Measurements from ENCODE around the gene RTN3.

RTN3 gene

GRCh38 chr11:63738720-63739360 lies 57.5 kb downstream of the RTN3 start:
- peak in 1 of 2 donors; percentile 31 for DNase-seq (ENCODE audit: low read depth in 2 of 2)

DNA sequence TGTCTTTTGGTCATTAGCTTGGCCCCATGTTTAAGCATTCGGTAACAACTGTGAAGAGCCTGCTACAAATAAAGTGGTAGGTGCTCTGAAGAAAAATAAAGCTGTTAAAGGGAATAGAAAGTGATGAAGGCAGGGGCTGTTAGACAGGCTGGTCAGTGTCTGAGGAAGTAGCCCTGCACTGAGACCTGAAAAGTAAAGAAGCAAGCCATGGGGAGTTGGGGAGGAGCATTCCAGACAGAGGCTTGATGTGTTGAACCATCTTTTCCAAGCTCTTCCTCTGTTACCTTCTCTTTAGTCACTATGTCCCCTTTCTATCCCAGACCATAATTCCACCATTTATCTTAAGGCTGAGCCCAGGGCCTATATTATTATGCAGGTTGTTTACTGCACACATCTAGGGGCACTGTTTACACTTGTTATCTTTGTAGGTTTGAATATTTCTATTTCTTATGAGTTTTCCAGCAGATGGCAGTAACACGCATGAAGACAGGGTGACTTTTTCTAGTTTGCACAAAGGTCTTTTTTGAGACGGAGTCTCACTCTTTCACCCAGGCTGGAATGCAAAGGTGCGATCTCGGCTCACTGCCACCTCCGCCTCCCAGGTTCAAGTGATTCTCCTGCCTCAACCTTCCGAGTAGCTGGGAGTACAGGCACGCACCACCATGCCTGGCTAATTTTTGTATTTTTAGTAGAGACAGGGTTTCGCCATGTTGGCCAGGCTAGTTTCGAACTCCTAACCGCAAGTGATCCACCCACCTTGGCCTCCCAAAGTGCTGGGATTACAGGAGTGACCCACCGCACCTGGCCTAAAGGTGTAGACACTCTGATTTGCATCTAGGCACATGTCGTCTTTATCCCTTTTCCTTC lies 64.2 kb downstream of the RTN3 start:
- DNase-seq (ENCODE audit: low read depth in 2 of 2): no peak

GRCh38 chr11:63747011-63747410 lies 65.7 kb downstream of the RTN3 start:
- DNase-seq (ENCODE audit: low read depth in 2 of 2): no peak

DNA sequence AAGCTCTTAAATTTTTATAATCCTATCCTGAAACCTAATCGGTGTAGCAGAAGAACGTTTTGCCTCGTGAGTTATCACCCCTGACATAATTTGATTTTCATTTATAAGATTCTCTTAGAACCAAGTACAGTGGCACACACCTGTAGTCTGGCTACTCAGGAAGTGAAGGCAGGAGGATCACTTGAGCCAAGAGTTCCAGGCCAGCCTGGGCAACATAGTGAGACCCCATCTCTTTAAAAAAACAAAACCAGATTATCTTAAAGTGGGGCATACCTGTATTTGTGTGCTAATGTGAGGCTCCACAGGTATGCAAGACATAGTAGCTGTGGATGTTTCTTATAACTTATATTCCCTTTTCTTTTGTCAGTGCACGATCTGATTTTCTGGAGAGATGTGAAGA lies 68.3 kb downstream of the RTN3 start:
- no peak for DNase-seq (ENCODE audit: low read depth in 2 of 2)

DNA sequence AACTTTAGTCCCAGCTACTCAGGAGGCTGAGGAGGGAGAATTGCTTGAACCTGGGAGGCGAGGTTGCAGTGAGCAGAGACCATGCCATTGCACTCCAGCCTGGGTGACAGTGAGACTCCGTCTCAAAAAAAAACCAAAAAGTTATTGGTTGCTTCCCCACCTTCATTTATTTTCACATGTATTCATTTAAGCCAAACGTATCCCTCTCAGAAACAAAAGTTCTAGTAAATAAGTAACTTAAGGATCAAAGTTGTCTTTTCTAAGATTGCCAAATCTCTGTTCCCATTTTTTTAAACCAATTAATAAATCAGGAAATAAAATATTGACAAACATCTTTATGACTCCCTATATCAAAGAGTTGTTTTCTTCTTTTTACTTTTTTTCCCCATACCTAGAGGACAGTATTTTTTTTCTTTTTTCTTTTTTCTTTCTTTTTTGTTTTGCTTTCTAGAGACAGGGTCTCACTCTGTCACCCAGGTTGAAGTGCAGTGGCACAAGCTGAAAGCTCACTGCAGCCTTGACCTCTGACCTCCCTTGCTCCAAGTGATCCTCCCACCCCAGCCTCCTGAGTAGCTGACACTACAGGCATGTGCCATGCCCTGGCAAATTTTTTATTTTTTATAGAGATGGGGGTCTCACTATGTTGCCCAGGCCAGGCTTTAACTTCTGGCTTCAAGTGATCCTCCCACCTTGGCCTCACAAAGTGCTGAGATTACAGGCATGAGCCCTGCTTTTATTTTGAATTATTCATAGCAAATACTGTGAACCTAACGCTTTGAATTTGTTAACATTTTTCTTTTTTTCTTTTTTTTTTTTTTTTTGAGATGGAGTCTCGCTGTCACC lies 75.8 kb downstream of the RTN3 start:
- no peak for DNase-seq (ENCODE audit: low read depth in 2 of 2)

GRCh38 chr11:63760487-63761079 lies 79.3 kb downstream of the RTN3 start:
- DNase-seq (ENCODE audit: low read depth in 2 of 2): no peak

DNA sequence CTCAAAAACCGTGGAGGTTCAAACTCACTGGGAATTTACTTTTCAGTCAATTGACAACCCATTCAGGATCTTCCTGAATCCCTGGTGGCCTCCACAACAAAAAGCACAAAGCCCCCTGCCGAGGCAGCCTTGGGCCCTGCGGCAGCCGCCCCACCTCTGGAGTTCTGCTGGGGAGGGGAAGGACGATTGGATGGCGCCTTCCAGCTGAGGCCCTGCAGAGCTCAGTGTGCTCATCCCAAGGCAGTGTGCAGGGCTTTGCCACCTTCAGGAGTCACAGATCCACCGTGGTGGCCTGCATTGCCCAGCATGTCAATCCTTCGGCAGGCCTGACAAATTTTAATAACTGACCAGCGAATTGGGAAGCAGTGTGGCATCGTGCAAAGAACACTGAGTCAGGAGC lies 79.9 kb downstream of the RTN3 start:
- no peak for DNase-seq (ENCODE audit: low read depth in 2 of 2)

- no peak for DNase-seq (ENCODE audit: low read depth in 2 of 2)
Observed at GRCh38 chr11:63761931-63762653, 80.8 kb downstream of the RTN3 start.

DNA sequence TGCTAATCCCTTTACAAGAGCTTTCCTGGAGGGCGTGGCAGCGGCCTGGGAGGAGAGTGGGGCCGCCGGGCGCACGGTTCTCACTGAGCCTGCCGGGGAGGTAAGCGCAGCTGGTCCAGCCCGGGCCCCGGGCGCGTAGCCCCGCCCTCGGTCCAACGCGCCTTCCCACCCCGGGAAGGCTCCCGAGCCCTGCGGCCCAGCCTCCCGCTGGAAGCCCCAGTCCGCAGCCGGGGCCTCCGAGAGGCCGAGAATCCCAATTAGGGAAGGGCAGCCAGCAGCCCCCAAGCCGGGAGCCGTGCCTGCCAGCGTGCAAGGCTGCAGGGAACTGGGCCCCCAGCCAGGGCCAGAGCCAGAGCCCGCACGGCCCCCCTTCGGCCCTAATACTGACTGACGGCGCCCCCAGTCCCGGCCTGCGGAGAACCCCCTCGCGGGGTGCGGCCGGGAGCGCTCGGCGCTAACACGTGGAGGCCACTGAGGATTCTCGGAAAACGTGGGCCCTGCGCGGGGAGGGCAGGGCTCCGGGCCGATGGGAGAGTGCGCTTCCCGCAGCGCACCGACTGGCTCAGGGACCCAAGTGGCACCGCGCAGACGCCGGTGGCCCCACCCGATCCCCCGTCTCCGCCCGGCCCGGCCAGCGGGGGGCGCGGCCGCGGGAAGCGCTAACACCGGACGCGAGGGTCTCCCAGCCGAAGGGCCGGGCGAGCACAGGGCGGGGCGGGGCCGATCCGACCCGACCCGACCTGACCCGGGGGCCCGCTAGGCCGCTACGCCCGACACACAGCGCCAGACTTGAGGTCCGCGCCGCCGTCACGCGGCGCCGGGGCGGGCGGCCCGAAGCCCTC lies 81.6 kb downstream of the RTN3 start:
- no peak for DNase-seq (ENCODE audit: low read depth in 2 of 2)

DNA sequence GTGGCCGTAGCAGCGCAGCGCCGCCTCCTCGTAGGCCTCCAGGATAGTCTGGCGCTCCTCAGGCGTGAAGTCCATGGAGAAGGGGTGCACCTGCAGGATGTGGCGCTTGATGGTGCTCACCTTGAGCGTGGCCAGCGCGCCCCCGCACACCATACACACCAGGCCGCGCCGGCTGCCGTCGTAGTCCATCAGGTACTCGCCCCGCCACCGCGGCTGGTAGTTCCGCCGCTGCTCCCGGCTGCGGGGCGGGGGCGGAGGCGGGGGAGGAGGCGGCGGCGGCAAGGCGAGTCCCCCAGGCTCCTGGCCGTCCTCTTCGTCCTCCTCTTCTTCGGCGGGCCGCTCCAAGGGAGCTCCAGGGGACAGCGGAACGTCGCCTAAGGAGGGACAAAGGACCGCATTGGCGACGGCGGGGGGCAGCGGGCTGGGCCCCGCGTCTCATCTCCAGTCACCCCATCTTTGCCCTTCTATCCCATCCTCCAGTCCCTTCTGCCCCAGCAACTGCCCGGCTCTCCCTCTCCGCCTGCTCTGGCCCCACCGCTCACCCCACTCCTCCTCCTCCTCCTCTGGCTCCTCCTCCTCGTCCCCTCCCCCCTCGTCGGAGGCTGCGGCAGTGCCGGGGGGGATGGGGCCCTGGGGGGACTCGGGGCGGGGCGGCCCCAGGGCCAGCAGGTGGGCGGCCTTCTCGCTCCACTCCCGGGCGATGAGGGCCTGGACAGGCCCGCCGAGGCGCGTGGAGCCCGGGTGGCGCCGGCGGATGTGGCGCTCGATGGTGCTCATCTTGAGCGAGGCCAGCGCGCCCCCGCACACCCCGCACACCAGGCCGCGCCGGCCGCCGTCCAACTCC lies 82.4 kb downstream of the RTN3 start:
- no peak for DNase-seq (ENCODE audit: low read depth in 2 of 2)

- no peak for DNase-seq (ENCODE audit: low read depth in 2 of 2)
Observed at GRCh38 chr11:63764340-63764678, 83.0 kb downstream of the RTN3 start.

DNA sequence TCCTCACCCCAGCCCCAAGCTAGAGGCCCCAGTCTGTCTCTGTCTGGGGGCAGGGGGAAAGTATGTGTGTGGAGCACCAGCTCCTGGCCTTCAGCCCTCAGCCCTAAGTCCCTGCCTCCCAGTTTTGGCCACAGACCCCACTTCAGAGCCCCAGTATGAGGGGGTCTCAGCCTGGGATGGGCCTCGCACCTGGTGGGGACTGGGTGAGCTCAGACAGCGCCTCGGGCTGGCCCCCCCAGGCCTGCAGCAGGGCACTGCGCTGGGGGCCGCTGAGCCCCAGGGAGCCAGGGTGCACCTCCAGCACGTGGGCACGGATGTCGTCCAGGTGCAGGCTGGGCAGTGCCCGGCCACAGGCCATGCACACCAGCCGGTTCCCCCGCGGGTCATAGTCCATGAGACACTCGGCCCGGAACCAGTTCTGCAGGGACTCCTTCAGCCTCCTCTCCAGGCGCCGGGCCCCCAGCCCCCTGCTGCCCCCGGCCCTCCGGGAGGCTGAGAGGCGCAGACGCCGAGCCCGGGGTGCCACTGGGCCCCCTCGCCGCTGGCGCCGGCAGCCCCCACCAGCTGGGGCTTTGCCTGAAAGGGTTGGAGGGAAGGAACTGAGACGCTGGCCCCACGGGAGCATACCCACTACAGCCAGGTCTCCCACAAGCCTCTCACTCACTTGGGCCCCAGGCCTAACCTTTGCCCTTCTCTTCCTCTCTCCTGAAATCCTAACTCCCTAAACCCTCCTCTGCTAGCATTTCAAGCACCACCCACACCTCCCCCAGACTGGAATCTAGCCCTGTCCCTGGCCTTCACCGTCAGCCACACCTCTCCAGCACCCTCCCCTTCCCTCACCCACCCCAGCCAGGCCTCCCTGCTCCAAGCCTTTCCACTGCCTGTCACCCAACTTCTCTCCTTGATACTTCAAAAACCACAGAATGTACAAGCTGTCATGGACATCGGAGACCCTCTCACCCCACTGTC lies 83.7 kb downstream of the RTN3 start:
- DNase-seq (ENCODE audit: low read depth in 2 of 2): no peak

- DNase-seq (ENCODE audit: low read depth in 2 of 2): no peak
Observed at GRCh38 chr11:63765688-63766241, 84.5 kb downstream of the RTN3 start.

- DNase-seq (ENCODE audit: low read depth in 2 of 2): no peak
Observed at GRCh38 chr11:63766531-63767235, 85.4 kb downstream of the RTN3 start.

DNA sequence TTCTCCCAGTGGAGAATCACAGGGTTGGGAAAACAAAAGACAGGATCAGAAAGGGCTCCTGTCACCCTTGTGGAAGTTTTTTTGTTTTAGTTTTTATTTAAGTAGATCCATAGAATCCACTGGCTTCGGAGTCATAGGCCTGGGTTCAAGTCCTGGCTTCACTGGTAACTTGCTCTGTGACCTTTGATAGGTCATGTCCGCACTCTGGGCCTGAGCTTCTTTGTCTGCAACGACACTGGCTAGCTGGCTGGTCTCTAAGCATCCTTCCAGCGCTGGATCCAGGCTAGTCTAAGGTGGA lies 85.9 kb downstream of the RTN3 start:
- DNase-seq (ENCODE audit: low read depth in 2 of 2): no peak

- no peak for DNase-seq (ENCODE audit: low read depth in 2 of 2)
Observed at GRCh38 chr11:63767565-63768236, 86.4 kb downstream of the RTN3 start.
